Measurements from ENCODE around the gene ATAD1.

Gene ATAD1

DNA sequence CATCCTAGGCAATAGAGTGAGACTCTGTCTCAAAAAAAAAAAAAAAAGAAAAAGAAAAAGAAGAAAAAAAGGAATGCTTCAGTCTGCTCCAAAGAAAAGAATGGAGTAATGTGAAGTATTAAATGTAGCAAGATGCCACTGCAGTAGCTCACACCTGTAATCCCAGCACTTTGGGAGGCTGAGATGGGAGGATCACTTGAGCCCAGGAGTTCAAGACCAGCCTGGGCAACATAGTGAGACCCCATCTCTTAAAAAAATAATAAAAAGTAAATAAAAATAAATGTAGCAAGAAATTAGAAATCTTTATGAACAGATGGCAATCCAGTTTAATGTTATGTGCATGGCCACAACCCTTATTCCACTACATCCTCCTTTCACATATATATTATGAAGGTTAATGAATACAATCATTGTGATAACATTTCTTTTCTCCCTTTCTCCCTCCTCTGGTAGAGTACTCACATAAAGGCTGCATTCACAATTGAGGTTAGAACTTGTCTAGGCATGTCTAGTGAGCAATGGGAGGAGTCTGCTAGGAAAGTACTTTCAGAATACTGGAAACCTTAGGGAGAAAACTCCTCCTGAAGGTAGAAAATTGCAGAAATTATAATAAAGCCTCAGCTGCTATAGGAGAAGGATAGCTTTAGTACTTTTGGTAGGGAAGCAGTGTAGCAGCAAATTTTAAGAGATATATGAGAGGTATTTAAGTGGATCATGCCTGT lies 24.9 kb upstream of the ATAD1 start:
- H3K4me1 ChIP-seq (ENCODE audit: low read depth, poor library complexity, severe bottlenecking), result no peaks in the 10 kb centered on the region
- TF ChIP-seq, protein P1, sequence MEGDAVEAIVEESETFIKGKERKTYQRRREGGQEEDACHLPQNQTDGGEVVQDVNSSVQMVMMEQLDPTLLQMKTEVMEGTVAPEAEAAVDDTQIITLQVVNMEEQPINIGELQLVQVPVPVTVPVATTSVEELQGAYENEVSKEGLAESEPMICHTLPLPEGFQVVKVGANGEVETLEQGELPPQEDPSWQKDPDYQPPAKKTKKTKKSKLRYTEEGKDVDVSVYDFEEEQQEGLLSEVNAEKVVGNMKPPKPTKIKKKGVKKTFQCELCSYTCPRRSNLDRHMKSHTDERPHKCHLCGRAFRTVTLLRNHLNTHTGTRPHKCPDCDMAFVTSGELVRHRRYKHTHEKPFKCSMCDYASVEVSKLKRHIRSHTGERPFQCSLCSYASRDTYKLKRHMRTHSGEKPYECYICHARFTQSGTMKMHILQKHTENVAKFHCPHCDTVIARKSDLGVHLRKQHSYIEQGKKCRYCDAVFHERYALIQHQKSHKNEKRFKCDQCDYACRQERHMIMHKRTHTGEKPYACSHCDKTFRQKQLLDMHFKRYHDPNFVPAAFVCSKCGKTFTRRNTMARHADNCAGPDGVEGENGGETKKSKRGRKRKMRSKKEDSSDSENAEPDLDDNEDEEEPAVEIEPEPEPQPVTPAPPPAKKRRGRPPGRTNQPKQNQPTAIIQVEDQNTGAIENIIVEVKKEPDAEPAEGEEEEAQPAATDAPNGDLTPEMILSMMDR (conservative IDR thresholded peaks at IDR 0.05; ENCODE audit: low read depth, low read length), result no peak

GRCh38 chr10:87842220-87842641 lies 24.2 kb upstream of the ATAD1 start:
- H3K27ac ChIP-seq, result no peak overlapping the region
- H2AFZ ChIP-seq (ENCODE audit: low read depth), result no peak overlapping the region
- H4K20me1 ChIP-seq (ENCODE audit: insufficient read depth), result no peaks in the 10 kb centered on the region
- H3K4me1 ChIP-seq (ENCODE audit: low read depth, poor library complexity, severe bottlenecking), result no peaks in the 10 kb centered on the region
- TF ChIP-seq, protein P1 (conservative IDR thresholded peaks at IDR 0.05; ENCODE audit: low read depth, low read length), result no peak
- H3K79me2 ChIP-seq (ENCODE audit: insufficient read depth, low read depth), result no peaks in the 10 kb centered on the region
- no peaks in the 10 kb centered on the region for H3K27me3 ChIP-seq (ENCODE audit: insufficient read depth, low read depth)
- H3K9ac ChIP-seq, result no peak overlapping the region
- no peak overlapping the region for H3K4me3 ChIP-seq (IDR thresholded peaks at IDR 0.05; ENCODE audit: insufficient read depth, low read depth, low read length)
- H3K4me2 ChIP-seq, result no peak overlapping the region
- no peaks in the 10 kb centered on the region for H3K36me3 ChIP-seq (ENCODE audit: insufficient read depth)

More for the DNA sequence above, 24.9 kb upstream of the ATAD1 start:
- H3K27ac ChIP-seq, result no peak overlapping the region
- no peaks in the 10 kb centered on the region for H3K36me3 ChIP-seq (ENCODE audit: insufficient read depth)
- no peaks in the 10 kb centered on the region for H3K27me3 ChIP-seq (ENCODE audit: insufficient read depth, low read depth)
- H4K20me1 ChIP-seq (ENCODE audit: insufficient read depth), result no peaks in the 10 kb centered on the region
- no peak overlapping the region for H3K4me2 ChIP-seq
- no peak overlapping the region for H3K4me3 ChIP-seq (IDR thresholded peaks at IDR 0.05; ENCODE audit: insufficient read depth, low read depth, low read length)
- H3K79me2 ChIP-seq (ENCODE audit: insufficient read depth, low read depth), result no peaks in the 10 kb centered on the region
- no peak overlapping the region for H3K9ac ChIP-seq
- no peak overlapping the region for H2AFZ ChIP-seq (ENCODE audit: low read depth)

DNA sequence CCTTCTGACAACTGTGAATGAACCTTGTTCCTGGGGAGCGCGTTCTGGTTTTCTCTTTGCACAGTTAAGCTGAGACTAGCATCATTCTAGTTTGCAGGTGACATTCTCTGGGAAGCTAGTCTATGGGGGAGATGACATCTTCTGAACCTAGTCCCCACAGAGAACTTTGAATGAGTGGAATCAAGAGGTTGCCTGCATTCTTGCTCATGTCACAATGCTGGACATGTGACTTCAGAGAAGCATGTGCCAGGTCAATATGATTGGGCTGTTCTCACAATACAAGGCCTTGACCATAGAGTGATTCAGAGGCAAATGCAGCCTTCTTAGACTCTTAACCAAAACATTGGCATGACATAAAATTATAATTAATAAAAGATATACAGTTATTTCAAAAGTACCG lies 23.2 kb upstream of the ATAD1 start:
- Histone ChIP-seq H3K79me2 (ENCODE audit: insufficient read depth, low read depth) (no peaks in the 10 kb centered on the region), H3K27ac (no peak overlapping the region), H4K20me1 (ENCODE audit: insufficient read depth) (no peaks in the 10 kb centered on the region), H3K36me3 (ENCODE audit: insufficient read depth) (no peaks in the 10 kb centered on the region), H2AFZ (ENCODE audit: low read depth) (no peak overlapping the region), H3K4me2 (no peak overlapping the region), H3K4me1 (ENCODE audit: low read depth, poor library complexity, severe bottlenecking) (no peaks in the 10 kb centered on the region), H3K27me3 (ENCODE audit: insufficient read depth, low read depth) (no peaks in the 10 kb centered on the region), H3K4me3 (IDR thresholded peaks at IDR 0.05; ENCODE audit: insufficient read depth, low read depth, low read length) (no peak overlapping the region), H3K9ac (no peak overlapping the region)
- TF ChIP-seq, protein P1 (conservative IDR thresholded peaks at IDR 0.05; ENCODE audit: low read depth, low read length), result no peak

GRCh38 chr10:87838650-87839049 lies 20.6 kb upstream of the ATAD1 start:
- Histone ChIP-seq H3K4me2 (no peak overlapping the region), H3K4me1 (ENCODE audit: low read depth, poor library complexity, severe bottlenecking) (no peaks in the 10 kb centered on the region), H3K79me2 (ENCODE audit: insufficient read depth, low read depth) (no peaks in the 10 kb centered on the region)

More at GRCh38 chr10:87838650-87839049, 20.6 kb upstream of the ATAD1 start:
- TF ChIP-seq, protein P1 (conservative IDR thresholded peaks at IDR 0.05; ENCODE audit: low read depth, low read length), result no peak
- no peak overlapping the region for H2AFZ ChIP-seq (ENCODE audit: low read depth)
- no peaks in the 10 kb centered on the region for H4K20me1 ChIP-seq (ENCODE audit: insufficient read depth)
- no peak overlapping the region for H3K9ac ChIP-seq
- no peak overlapping the region for H3K27ac ChIP-seq
- H3K27me3 ChIP-seq (ENCODE audit: insufficient read depth, low read depth), result no peaks in the 10 kb centered on the region
- no peak overlapping the region for H3K4me3 ChIP-seq (IDR thresholded peaks at IDR 0.05; ENCODE audit: insufficient read depth, low read depth, low read length)
- H3K36me3 ChIP-seq (ENCODE audit: insufficient read depth), result no peaks in the 10 kb centered on the region
